ENCODE data around the gene ANKS3.

- TF ChIP-seq TCF7L2 (IDR thresholded peaks at IDR 0.05; ENCODE audit: low read depth, low read length): no peak
- no peak for TF ChIP-seq CTCF (IDR thresholded peaks at IDR 0.05)
- TF ChIP-seq SIN3A (IDR thresholded peaks at IDR 0.05; ENCODE audit: borderline replicate concordance, insufficient read depth, low read depth, low read length): no peak
- no peak for TF ChIP-seq REST (IDR thresholded peaks at IDR 0.05; ENCODE audit: insufficient read depth in 1 of 2, low read depth in 2 of 2, low read length in 1 of 2)
- TF ChIP-seq POLR2AphosphoS5 (IDR thresholded peaks at IDR 0.05; ENCODE audit: low read depth, low read length): no peak
Measured at GRCh38 chr16:4724661-4725270, 9.3 kb downstream of the ANKS3 start.

Measured in Panc1 (cell line).